Activated T-helper 2 cell treated with anti-CD3 and anti-CD28 coated beads, Interferon-gamma antibody, Interleukin-2, Interleukin-4, amounts not matched to agents 10 μg/mL and 5 μg/mL and 100 μg/mL, durations not matched to agents 14 hours and 24 hours and 36 hours (primary cell): ENCODE results near the gene DPY19L1. TPM values are rescaled to one million over a fixed set of nuclear protein-coding genes. Genes with fewer than 3 reads are reported as not detected.
"Not testable (repeated sequence)": the region's sequence is repeated elsewhere in the genome, so short reads cannot be mapped to it uniquely, and the experiment has no call there.

Experiments used
- DNase-seq: peaks from one replicate; pipeline ENCODE4 v3.0.0; 2021; ENCODE audit warnings: low spot score
- H3K27ac Mint-ChIP-seq: one replicate; pipeline ENCODE4 v1.8.0; 2021; ENCODE audit warnings: mixed read lengths
- H3K27me3 Mint-ChIP-seq: one replicate; pipeline ENCODE4 v1.8.0; 2021; ENCODE audit warnings: low read depth, mixed read lengths
- H3K36me3 Mint-ChIP-seq: one replicate; pipeline ENCODE4 v1.8.0; 2021; ENCODE audit warnings: low read depth, mixed read lengths
- H3K4me1 Mint-ChIP-seq: one replicate; pipeline ENCODE4 v1.8.0; 2021; ENCODE audit warnings: low read depth, mixed read lengths
- H3K4me3 Mint-ChIP-seq: one replicate; pipeline ENCODE4 v1.8.0; 2021; ENCODE audit warnings: low read depth, mild to moderate bottlenecking, moderate library complexity, mixed read lengths
- H3K9me3 Mint-ChIP-seq: one replicate; pipeline ENCODE4 v1.8.0; 2021; ENCODE audit warnings: mixed read lengths
- intact Hi-C: fragments of 100-400 bp; cut with micrococcal nuclease; formaldehyde crosslinking; loops from one replicate; pipeline ENCODE4 v1.15.1; 2023
- total RNA-seq: library from RNA; stranded (reverse); gene quantifications from 2 replicates; pipeline ENCODE4 v1.2.3, GENCODE V29; 2022

Gene DPY19L1
- 21.9 and 25.4 TPM in 2 replicates for total RNA-seq

DNA sequence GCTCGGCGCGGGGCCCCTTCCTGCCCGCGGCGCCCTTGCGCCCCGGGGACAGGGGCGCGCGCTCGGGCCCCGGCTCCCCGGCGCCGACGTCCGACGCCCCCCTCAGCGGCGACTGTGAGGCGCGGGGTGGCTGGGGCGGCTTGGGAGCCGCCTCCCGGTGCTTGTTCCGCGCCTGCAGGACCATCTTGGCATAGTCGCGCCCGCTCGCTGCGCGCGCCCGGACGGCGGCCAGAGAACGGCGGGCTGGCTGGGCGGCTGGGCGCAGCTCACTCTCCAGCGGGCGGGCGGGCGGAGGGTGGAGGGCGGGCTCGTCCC is at the start of gene DPY19L1:
Gene DPY19L1 (minus strand): TSS at position 275 of the 315 bp plus-strand sequence. CDS start 91 bp downstream, at position 184.
- no peaks in the 10 kb centered on the region for H3K36me3 Mint-ChIP-seq

GRCh38 chr7:35079517-35079916 is 42.2 kb upstream of the DPY19L1 start:
- H3K4me3 Mint-ChIP-seq, H3K27ac Mint-ChIP-seq, H3K9me3 Mint-ChIP-seq, H3K36me3 Mint-ChIP-seq, H3K4me1 Mint-ChIP-seq, intact Hi-C loops, DNase-seq, H3K27me3 Mint-ChIP-seq: not testable (repeated sequence)

More for the DNA sequence above, at the start of gene DPY19L1:
- Mint-ChIP-seq H3K27ac (peak within 1 kb of the TSS; percentile 88), H3K27me3 (peaks cover 27% of the 10 kb centered on the region), H3K9me3 (no peaks in the 10 kb centered on the region), H3K4me3 (peak within 1 kb of the TSS; percentile 95), H3K4me1 (peaks cover 23% of the 10 kb centered on the region)
- intact Hi-C loops = loop anchor here (2.0 kb wide), 3 partner anchors 218 to 1116 kb away; partner anchors contain the start of genes EEPD1, SEPTIN7 and TBX20
- no peak for DNase-seq

GRCh38 chr7:35074008-35074407 is 36.7 kb upstream of the DPY19L1 start:
- peaks cover 10% of the 10 kb centered on the region for H3K27me3 Mint-ChIP-seq
- intact Hi-C loops = loop anchor here (5.0 kb wide), 1 partner anchor 463 kb away; no protein-coding TSS in a partner anchor
- not testable (repeated sequence) for H3K36me3 Mint-ChIP-seq, DNase-seq, H3K27ac Mint-ChIP-seq, H3K4me1 Mint-ChIP-seq, H3K4me3 Mint-ChIP-seq, H3K9me3 Mint-ChIP-seq

GRCh38 chr7:35072950-35073827 is 35.9 kb upstream of the DPY19L1 start:
- H3K4me3 Mint-ChIP-seq, H3K36me3 Mint-ChIP-seq, H3K4me1 Mint-ChIP-seq, DNase-seq, H3K27ac Mint-ChIP-seq, H3K9me3 Mint-ChIP-seq: not testable (repeated sequence)
- H3K27me3 Mint-ChIP-seq = peaks cover 10% of the 10 kb centered on the region
- intact Hi-C loops = loop anchor here (5.0 kb wide), 1 partner anchor 464 kb away; no protein-coding TSS in a partner anchor

- DNase-seq, H3K9me3 Mint-ChIP-seq, H3K4me3 Mint-ChIP-seq, H3K4me1 Mint-ChIP-seq, H3K36me3 Mint-ChIP-seq, H3K27ac Mint-ChIP-seq, intact Hi-C loops: not testable (repeated sequence)
- H3K27me3 Mint-ChIP-seq = peaks cover 14% of the 10 kb centered on the region
These were observed 31.8 kb upstream of the DPY19L1 start for GRCh38 chr7:35069084-35069483.

DNA sequence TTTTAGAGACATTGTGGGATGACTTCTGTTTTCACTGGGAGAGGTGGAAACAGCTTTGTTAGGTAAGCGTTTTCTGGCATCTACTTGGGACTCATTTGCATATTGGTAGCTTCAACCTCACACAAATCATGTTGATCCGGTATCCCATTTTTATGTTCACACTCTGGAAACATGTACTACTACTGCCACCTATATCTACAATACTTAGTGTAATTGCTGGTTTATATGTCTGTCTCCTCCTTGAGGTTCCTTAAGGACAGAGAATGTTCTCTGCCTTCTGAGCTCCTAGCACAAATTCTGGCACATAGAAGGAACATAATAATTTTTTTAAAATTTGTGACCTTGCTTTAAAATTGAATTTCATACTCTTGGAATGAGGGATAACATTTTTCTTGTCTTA is 28.1 kb upstream of the DPY19L1 start:
- H3K36me3 Mint-ChIP-seq, H3K4me3 Mint-ChIP-seq, DNase-seq, H3K9me3 Mint-ChIP-seq, H3K27ac Mint-ChIP-seq, intact Hi-C loops, H3K4me1 Mint-ChIP-seq: not testable (repeated sequence)
- peaks cover 13% of the 10 kb centered on the region for H3K27me3 Mint-ChIP-seq

DNA sequence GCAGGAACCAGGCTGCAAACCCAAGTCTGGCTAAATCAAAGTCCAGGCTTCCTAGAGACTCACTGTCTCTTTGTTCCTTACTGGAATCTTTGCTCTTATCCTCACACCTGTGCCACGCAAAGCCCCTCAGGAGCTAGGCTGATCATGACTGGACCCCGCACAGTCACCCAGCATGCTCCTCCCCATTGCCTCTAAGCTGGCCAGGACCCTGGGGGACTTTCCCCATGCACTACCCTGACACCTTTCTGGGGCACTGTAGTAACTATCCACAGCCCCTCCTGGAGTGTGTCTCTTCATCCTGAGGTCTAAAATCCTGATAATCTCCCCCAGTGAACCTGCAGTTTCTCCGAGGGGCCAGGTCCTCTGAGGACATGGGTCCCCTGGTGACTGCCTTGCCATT is 21.3 kb upstream of the DPY19L1 start:
- H3K4me3 Mint-ChIP-seq, DNase-seq, intact Hi-C loops, H3K27ac Mint-ChIP-seq, H3K36me3 Mint-ChIP-seq, H3K9me3 Mint-ChIP-seq, H3K4me1 Mint-ChIP-seq, H3K27me3 Mint-ChIP-seq: not testable (repeated sequence)

- intact Hi-C loops, H3K4me3 Mint-ChIP-seq, H3K36me3 Mint-ChIP-seq, H3K27ac Mint-ChIP-seq, H3K4me1 Mint-ChIP-seq, DNase-seq, H3K27me3 Mint-ChIP-seq, H3K9me3 Mint-ChIP-seq: not testable (repeated sequence)
These were observed 20.5 kb upstream of the DPY19L1 start for GRCh38 chr7:35057505-35058451.

DNA sequence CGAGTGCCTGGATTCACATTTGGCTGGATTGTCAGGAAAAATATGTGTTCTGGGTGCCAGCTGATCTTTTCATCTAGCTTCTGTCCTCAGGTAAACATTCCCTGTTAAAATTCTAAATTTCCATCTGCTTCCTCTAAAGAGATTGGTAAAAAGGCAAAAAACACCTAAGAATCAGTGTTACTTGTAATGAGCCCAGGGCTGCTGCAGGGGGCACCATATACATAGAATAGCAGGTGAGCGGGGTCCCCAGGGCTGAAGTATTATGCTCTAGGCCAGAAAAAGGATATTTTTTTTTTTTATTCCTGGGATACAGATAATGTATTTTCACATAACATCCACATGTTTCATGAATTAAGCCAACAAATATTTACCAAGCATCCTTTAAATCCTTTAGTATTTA is 18.4 kb upstream of the DPY19L1 start:
- intact Hi-C loops, H3K9me3 Mint-ChIP-seq, H3K27me3 Mint-ChIP-seq, H3K4me3 Mint-ChIP-seq, H3K27ac Mint-ChIP-seq, DNase-seq, H3K4me1 Mint-ChIP-seq, H3K36me3 Mint-ChIP-seq: not testable (repeated sequence)

DNA sequence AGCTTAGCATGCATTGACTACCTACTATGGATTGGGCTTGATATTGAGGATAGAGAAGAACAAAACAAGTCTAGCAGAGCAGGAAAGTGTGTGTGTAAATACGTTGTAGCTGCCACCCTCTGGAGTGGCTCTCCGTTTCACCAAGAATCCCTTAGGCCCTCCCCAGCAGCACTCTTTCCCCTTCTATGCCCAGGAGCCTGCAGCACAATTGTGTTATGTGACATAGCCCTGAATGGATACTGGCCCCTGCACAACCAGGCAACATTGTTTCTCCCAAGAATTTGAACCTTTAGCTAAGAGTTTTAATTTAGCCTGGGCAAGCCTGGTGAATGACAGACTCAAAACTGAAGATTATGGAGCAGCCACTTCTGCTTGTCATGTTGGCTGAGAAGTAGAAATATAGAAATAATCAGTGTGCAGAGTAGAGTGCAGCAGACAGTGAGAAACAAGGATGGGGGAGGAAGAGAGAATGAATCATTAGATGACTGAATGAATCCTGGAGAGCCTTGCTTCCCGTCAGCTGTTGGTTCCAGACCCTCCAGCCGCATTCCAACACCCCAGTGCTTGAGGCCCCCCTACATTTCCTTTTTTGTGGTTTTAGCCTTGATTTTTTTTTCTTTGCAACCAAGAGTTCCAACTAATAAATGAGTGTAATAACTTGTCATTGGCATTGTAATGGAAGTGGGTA is 16.3 kb upstream of the DPY19L1 start:
- H3K27me3 Mint-ChIP-seq = peaks cover 12% of the 10 kb centered on the region
- H3K4me3 Mint-ChIP-seq, DNase-seq, H3K4me1 Mint-ChIP-seq, H3K27ac Mint-ChIP-seq, H3K36me3 Mint-ChIP-seq, intact Hi-C loops, H3K9me3 Mint-ChIP-seq: not testable (repeated sequence)

GRCh38 chr7:35048390-35048789 is 11.1 kb upstream of the DPY19L1 start:
- H3K9me3 Mint-ChIP-seq, H3K27ac Mint-ChIP-seq, DNase-seq, H3K4me3 Mint-ChIP-seq, H3K4me1 Mint-ChIP-seq, H3K36me3 Mint-ChIP-seq, intact Hi-C loops: not testable (repeated sequence)
- peaks cover 13% of the 10 kb centered on the region for H3K27me3 Mint-ChIP-seq

DNA sequence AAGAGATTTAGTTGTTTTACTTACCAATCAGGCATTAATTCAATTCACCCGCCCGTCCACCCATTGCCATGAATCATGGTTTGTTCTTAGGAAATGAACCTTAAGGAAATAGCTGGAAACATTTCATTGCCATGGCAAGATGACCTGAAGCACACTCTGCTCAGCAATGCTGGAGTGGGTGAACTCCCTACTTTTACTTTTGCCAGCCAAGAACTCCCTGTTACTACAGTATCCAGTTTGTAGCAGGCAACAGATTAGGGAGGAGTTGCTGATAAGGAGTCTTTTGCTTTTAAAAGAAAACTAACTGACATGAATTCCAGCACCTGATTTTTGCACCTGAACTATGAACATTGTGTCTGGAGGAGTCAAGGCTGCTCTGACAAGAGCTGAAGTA is 10.6 kb upstream of the DPY19L1 start:
- H3K36me3 Mint-ChIP-seq, H3K4me3 Mint-ChIP-seq, H3K27ac Mint-ChIP-seq, DNase-seq, H3K9me3 Mint-ChIP-seq, H3K4me1 Mint-ChIP-seq, intact Hi-C loops: not testable (repeated sequence)
- peaks cover 16% of the 10 kb centered on the region for H3K27me3 Mint-ChIP-seq
